ENCODE data around the gene SDHB. TPM values are rescaled to one million over a fixed set of nuclear protein-coding genes. Genes with fewer than 3 reads are reported as not detected.
A peak's percentile ranks its signal among the peaks of the same experiment; 100 is the strongest.

Gene SDHB
- total RNA-seq, 4 donors from 2014 or later, result 238 to 405 (median 328) TPM

GRCh38 chr1:17080880-17081279 is 27.0 kb upstream of the SDHB start:
- DNase-seq, result peak in 1 of 2 donors; percentile 64
- in situ Hi-C loops (cut with MboI; ENCODE audit: low sequenced_read_pairs in 4 of 4), result no loop called here
- Histone ChIP-seq H3K27me3 (no peaks in the 10 kb centered on the region), H3K27ac (peak overlapping the region; percentile 47 to 97 (median 68)), H3K4me1 (peaks cover 19 to 29% of the 10 kb centered on the region in 2 donors), H3K4me3 (no peak overlapping the region), H3K36me3 (peaks cover 0 to 44% of the 10 kb centered on the region in 2 donors), H3K9me3 (no peaks in the 10 kb centered on the region)
- ATAC-seq, result peak; percentile 48 to 65
- TF ChIP-seq CTCF (IDR thresholded peaks at IDR 0.05 in 4 of 5, conservative IDR thresholded peaks at IDR 0.05 in 1 of 5) (no peak), POLR2A (IDR thresholded peaks at IDR 0.05) (no peak)
- intact Hi-C loops (cut with DNase I; ENCODE audit: low total_unique reads), result no loop called here

- Histone ChIP-seq H3K27ac (peak overlapping the region; percentile 47 to 97 (median 68)), H3K4me1 (peaks cover 19 to 29% of the 10 kb centered on the region in 2 donors), H3K27me3 (no peaks in the 10 kb centered on the region), H3K36me3 (peaks cover 0 to 50% of the 10 kb centered on the region in 2 donors), H3K9me3 (no peaks in the 10 kb centered on the region), H3K4me3 (no peak overlapping the region)
- ATAC-seq (no peak), DNase-seq (no peak)
- no peak for TF ChIP-seq POLR2A (IDR thresholded peaks at IDR 0.05)
- no peak for TF ChIP-seq CTCF (IDR thresholded peaks at IDR 0.05 in 4 of 5, conservative IDR thresholded peaks at IDR 0.05 in 1 of 5)
- intact Hi-C loops (cut with DNase I; ENCODE audit: low total_unique reads) (no loop called here), in situ Hi-C loops (cut with MboI; ENCODE audit: low sequenced_read_pairs in 4 of 4) (no loop called here)
These were observed 26.4 kb upstream of the SDHB start for GRCh38 chr1:17080085-17080759.

GRCh38 chr1:17078991-17079868 is 25.4 kb upstream of the SDHB start:
- Histone ChIP-seq H3K4me1 (peaks cover 19 to 29% of the 10 kb centered on the region in 2 donors), H3K27me3 (no peaks in the 10 kb centered on the region), H3K36me3 (peaks cover 0 to 59% of the 10 kb centered on the region in 2 donors), H3K9me3 (no peaks in the 10 kb centered on the region), H3K27ac (peak overlapping the region in 3 of 4 donors; percentile 1 to 59 (median 1)), H3K4me3 (no peak overlapping the region)
- ATAC-seq (no peak), DNase-seq (no peak)
- in situ Hi-C loops (cut with MboI; ENCODE audit: low sequenced_read_pairs in 4 of 4) (no loop called here), intact Hi-C loops (cut with DNase I; ENCODE audit: low total_unique reads) (no loop called here)
- TF ChIP-seq POLR2A (IDR thresholded peaks at IDR 0.05) (no peak), CTCF (IDR thresholded peaks at IDR 0.05 in 4 of 5, conservative IDR thresholded peaks at IDR 0.05 in 1 of 5) (no peak)

- in situ Hi-C loops (cut with MboI; ENCODE audit: low sequenced_read_pairs in 4 of 4) (no loop called here), intact Hi-C loops (cut with DNase I; ENCODE audit: low total_unique reads) (no loop called here)
- H3K27me3 ChIP-seq, result no peaks in the 10 kb centered on the region
- H3K36me3 ChIP-seq, result peaks cover 0 to 63% of the 10 kb centered on the region in 2 donors
- peak overlapping the region in 2 of 4 donors; percentile 40 to 41 for H3K27ac ChIP-seq
- no peaks in the 10 kb centered on the region for H3K4me1 ChIP-seq
- no peak for TF ChIP-seq POLR2A (IDR thresholded peaks at IDR 0.05)
- peak in 2 of 5 experiments; percentile 18 to 27 for TF ChIP-seq CTCF (IDR thresholded peaks at IDR 0.05 in 4 of 5, conservative IDR thresholded peaks at IDR 0.05 in 1 of 5)
- no peak overlapping the region for H3K4me3 ChIP-seq
- peak; percentile 34 to 67 for ATAC-seq
- DNase-seq, result no peak
- no peaks in the 10 kb centered on the region for H3K9me3 ChIP-seq
These were observed 21.8 kb upstream of the SDHB start for GRCh38 chr1:17075470-17076255.

Data from gastrocnemius medialis (tissue), 4 donors.